CD4-positive, alpha-beta T cell treated with Interleukin-12 subunit alpha and Interleukin-12 subunit beta, for 1 hour (primary cell): ENCODE results near the gene MEI4.
"Not testable (repeated sequence)": the region's sequence is repeated elsewhere in the genome, so short reads cannot be mapped to it uniquely, and the experiment has no call there.

Source experiments
- DNase-seq: peaks from one replicate; pipeline ENCODE4 v3.0.0-alpha.2; 2020

The MEI4 gene

DNA sequence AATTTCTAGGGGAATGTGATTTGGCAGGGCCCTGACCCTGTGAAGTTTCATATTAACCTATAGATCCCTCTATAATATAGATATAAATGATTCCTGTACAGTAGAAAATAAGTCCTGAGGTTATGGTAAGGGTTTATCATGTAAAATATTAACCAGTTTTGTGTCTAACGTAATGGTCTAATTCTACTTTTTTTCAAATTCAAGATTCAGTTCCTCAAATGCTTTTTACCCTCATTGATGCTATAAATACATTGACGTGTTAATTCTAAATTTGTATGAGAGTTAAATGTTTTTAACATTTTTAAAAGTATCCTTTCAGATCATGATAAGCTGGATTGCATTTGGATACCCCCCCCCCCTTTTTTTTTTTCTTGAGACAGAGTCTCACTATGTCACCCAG, 169.4 kb downstream of the MEI4 start:
- no peak for DNase-seq

DNA sequence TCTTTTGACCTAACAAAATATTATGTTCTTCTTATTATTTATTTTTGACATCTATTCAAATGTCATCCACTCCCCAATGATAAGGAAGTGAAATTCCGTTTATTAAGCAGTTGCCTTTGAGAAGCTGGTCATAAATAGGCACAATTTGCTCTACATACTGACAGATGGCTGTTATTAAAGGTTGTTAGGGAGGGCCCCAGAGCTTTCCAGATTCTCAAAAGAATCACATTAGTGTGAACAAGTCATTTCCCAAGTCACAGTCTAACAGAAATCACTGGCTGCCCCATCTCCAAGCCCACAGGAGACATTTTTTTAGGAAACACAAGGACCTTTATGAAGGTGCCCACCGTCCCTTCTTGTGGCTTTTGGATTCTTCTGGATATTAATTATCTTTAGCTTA, 172.4 kb downstream of the MEI4 start:
- DNase-seq = no peak

DNA sequence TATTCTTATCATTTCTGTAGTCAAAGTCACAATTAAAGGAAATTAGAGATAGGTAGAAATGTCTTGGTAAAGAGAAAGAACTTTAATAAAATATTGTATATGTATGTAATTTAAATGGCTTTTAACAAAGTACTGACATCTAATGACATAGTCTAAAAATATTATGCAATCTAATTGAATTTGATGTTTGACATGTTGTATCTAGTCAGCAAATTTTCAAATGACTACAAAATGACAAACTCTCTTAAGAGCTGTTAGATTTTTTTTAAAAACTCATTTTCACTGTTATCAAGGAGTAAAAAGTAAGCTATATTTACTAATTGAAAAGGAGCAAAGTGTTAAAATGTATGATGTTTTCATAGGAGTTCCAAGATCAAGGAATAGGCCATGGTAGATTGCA, 176.9 kb downstream of the MEI4 start:
- no peak for DNase-seq

DNA sequence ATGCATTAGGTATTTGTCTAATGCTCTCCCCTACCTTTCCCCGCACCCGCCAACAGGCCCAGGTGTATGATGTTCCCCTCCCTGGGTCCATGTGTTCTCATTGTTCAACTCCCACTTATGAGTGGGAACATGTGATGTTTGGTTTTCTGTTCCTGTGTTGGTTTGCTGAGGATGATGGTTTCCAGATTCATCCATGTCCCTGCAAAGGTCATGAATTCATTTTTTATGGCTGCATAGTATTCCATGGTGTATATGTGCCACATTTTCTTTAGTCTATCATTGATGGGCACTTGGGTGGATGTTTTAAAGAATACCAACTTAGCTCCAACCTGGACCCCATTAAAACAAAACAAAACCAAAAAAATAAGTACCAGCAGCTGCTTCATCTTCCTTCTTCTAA, 180.9 kb downstream of the MEI4 start:
- DNase-seq = not testable (repeated sequence)

DNA sequence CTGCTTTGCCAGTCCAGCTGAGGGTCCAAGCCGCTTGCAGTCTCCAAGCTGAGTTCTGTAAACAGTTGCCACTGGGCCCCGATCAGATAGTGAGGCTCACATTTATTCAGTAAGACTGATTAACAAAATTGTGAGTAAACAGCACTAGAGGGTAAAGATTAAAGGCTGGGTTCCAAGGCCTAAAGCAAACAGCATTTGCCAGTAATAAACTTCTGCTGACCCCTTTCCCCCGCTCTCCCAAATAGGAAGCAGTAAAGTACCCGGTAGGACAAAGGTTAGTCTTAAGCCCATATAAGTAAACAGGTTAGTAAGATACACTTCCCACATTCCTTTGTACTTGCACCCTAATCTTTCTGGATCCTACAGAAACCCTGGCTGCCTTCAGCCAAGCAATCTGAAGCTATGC, 181.8 kb downstream of the MEI4 start:
- DNase-seq = no peak

DNA sequence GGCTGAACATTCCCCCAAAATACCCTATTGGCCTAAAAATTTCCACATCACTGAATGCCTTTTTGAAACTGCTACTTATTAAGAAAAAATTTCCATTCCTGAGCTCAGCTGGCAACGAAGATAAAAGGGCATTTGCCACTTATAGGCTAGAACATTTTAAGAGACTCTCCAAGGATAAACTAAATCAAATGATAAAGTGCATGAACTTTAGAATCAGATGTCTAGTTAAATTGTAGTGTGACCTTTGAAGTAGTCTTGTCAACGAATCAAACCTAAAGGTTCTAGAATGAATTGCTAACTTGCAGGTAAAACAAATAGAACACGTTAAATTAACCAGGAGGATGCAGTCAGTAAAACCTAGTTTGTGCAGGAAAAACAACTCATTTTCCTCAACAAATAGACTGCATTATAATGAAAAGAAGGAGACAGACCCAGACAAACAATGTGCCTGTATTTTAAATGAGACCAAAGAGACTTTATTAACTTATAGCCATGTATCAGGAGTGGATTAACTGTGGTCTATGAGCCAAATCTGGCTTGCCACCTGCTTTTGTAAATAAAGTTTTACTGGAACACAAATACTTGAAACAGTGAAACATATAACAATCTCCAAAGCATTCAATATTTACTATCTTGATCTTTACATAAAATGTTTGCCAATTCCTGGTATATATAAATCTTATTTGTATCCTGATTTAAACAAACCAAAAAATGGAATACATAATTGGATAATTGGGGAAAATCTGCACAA, 184.4 kb downstream of the MEI4 start:
- DNase-seq = no peak

DNA sequence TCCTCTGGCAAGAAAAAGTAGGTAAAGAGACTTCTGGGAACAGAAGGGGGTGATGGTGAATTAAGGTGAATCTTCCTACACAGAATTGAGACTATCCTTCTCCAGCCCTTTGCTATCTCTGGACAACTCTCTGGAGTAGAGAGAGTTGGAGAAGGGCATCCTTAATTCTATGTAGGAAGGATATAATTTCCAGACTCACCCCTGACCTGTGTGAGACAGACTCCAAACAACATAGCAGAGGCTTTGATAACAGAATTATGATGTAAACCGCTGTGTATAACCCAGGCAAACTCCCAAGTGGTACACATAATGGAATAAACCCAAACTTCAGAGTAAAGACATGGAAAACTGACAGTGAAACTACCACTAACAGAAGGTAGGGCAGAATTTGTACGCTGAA, 186.5 kb downstream of the MEI4 start:
- DNase-seq = no peak

DNA sequence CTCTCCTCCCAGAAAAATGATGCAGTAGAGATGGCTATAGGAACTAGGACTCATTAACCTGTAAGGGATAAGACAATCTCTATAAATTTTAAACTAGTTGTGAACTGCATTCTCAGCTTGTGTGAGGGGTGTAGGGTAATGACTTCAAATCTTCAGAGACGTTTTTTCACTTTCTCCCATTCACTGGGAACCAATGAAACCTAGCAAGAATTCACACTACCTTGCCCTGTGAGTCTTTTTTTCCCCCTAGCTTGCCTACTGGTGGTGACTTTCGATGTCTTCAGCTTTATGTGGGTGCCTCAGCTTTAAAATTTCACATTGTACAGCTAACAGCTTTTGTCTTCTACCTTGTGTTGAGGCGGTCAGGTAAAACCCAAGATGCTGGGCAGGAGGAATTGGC, 192.0 kb downstream of the MEI4 start:
- no peak for DNase-seq

DNA sequence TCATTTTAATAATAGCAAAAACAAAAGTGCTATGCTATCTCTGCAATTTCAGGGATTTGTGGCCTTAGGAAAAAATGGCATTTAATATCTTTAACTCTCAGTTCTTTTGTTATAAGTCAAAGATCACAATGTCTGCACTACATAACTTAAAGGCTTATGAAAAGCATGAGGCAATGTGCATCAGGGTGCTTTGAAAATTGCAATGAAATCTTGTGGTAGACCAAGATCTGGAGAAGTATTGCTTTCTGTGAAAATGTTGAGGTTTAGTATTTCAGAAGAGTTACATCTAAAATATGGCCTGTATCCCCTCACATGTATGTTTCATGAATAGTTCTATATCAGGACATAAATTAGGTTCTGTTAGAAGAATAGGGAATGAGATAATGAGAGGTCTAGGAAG, 200.6 kb downstream of the MEI4 start:
- no peak for DNase-seq

DNA sequence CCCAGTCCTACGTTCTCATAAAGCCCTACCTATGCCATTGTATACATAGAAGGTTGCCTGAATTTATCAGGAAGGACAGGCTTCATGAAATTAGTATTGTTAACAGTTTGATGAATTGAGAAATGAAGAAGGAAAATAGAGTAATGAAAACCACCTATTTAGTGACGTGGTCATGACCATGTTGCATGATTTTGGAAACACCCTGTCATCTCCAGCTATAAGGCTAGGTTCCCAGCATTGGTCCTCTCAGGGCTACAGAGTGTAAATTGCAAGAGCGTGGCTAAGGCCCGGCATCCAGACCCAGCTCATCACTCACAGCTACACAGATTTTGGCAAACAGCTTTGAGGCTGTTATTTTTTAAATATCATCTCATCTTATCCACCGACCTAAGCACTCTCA, 203.6 kb downstream of the MEI4 start:
- DNase-seq = no peak

DNA sequence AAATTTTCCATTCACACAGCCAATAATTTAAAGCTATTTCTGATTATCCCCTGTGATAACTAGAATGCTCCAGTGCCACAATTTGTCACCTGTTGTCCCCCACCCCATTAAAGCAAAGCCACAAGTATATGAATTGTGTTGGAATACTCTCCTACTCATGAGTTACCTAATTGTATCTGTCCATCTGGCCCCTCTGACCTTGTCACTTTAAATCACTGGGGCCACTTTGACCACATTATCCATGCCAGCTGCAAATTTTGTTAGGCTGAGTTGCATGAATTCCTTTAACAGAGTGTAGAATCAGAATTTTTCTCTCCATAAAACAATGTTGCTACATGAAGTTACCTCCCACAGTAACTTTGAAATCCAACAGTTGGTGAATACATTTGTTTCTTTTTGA, 204.6 kb downstream of the MEI4 start:
- DNase-seq = no peak

DNA sequence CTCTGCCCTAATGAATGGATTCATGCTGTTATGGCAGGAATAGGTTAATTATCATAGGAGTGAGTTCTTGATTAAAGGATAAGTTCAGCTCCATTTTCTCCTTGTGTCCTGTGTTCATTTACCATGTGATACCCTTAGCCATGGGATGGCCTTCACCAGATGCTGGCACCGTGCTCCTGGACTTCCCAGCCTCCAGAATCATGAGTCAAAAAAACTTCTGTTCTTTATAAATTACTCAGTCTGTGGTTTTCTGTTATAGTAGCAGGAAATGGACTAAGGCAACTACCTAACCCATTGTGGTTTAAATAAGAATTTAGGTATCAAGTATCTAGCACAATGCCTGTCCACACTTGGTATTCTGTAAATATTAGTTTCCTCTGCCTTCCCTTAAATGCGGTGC, 223.5 kb downstream of the MEI4 start:
- DNase-seq = no peak

DNA sequence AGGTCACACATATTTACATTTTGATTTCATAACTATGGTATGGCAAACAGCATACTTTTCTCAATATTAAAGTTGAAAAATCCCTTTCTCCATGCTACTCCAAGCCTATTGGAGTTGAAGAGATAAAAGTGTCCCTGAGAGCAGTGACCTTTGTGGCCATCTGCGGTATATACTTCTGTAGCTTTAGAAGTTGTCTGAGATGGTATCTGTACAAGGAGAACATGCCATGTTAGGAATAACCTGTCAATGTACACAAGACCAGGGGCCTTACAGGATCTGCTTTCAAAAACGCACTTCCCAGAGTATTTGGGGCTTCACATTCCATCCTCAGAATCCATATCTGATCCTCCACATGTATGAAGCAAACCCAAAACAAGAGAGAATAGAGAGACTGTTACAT, 226.7 kb downstream of the MEI4 start:
- DNase-seq = no peak

DNA sequence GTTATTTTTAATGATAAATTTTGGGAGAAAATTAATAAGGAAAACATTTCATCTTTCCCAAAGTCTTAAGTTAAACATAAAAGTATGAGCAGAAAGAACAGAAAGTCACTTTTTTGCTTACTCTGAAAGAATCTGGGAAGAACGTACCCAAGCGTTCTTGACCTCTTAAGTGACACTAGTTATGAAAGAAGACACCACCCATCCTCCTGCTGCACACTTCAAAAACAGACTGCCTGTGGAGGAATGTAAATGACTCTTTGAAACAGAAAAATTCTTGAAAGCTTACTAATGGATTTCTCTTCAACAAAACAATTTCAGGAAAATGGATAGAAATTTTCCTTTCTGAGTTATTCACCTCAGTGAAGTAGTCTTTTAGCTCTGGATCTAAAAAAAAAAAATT, 227.7 kb downstream of the MEI4 start:
- DNase-seq = no peak

DNA sequence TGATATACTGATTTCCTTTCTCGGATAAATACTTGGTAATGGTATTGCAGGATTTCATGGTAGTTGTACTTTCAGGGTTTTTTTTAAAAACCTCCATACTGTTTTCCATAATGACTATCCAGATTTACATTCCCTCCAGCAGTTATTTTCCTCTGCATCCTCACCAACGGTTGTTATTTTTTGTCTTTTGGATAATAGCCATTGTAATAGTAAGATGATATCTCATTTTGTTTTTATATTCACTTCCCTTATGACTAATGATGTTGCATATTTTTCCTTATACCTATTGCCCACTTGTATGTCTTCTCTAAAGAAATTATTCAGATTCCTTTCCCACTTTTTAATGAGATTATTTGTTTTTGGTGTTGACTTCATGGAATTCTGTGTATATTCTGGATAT, 231.0 kb downstream of the MEI4 start:
- no peak for DNase-seq

DNA sequence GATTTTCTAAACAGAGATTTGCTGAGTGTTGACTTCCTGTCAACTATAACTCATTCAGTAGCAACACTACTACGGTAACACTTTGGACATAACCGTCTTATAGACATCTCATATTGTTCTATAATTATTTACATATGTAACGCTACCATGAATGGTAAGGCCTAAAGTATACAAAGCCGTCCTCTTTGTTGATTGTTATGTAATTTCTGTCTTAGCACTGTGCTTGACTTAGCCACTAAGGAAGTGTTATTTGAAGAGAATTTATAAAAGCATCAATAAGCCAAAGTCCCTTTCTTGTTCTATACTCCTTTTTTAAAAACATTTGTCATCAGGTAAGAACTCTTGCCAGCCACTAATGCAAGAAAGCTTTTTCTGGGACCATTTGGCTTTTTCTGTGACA, 240.6 kb downstream of the MEI4 start:
- DNase-seq = no peak

DNA sequence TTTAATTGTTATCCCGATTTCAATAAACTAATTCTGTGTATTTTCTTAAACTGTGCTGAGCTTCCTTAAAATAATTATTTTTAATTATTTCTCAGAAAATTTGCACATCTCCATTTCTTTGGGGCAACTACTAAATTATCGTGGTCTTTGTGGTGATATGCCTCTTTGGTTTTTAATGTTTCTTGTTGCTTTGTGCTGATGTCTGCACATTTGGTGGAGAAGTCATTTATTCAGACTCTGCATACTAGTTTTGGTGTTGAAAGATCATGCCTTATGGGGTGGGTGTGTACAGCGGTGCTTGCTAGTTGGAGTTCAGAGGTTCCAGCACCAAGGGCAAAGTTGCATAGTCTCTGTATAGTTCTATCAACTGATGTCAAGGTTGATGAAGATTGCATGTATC, 253.2 kb downstream of the MEI4 start:
- no peak for DNase-seq

DNA sequence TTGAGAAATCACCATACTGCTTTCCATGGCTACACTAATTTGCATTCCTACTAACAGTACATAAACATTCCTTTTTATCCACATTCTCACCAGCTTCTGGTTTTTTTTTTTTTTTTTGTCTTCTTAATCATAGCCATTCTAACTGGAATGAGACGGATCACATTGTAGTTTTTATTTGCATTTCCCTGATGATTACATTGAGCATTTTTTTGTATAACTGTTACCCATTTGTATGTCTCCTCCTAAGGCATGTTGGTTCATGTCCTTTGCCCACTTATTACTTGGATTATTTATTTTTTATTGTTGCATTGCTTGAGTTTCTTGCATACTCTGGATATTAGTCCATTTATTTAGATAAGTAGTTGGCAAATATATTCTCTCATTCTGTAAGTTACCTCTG, 258.0 kb downstream of the MEI4 start:
- no peak for DNase-seq

DNA sequence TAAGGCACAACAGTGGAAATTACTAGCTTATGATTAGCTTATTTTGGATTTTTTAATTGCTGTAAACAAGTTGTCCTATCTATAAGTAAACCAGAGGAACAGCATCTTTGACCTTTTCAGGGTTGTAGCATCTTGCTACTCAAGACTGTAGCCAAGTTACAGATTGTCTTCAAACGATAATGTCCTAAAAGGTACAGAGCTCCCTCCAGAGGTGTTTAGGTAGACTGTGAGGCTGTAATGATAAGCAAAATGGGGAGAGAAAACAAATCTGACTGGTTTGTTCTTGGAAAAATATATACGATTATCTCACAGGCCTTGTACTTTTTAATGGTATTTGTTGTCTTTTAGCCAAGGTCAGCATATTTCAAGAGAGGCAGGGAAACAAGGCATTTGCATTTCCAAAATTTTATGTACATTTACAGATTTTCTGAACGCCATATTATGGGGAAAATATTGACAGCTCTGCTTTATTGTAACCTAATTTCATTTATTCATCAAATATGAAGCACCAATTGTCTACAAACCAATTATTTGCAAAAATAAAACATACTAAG, 273.4 kb downstream of the MEI4 start:
- DNase-seq = no peak

DNA sequence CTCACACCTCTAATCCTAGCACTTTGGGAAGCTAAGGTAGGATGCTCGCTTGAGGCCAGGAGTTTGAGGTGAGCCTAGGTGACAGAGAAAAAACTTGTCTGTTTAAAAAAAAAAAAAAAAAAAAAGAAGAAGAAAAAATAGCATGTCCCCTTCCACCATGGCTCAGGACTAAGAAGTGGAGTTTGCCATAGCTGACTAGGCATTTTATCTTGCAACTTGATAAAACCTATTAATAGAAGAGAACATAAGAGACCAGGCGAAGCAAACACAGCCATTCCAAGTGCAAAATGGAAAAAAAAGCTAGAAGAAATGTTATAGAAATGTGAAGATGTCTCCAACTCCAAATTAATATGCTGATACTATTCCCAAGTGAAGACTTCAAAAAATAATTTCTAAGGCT, 277.5 kb downstream of the MEI4 start:
- no peak for DNase-seq

DNA sequence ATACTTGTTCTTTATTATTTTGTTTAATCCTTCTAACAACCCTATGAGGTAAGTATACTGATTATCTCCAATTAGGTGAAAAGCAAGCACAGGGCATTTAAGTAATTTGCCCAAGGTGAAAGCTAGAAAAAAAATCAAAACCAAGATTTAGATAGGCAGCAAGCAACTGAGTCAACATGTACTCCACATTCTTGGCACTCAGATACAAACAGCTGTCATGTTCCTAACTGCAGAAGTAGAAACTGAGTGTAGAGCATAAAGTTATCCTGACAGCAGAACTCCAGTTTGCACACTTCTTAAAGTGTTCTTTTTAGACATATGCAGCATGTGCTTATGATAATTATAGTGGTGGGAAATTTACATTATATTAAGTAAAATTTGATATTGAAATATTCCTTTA, 278.1 kb downstream of the MEI4 start:
- DNase-seq = no peak

DNA sequence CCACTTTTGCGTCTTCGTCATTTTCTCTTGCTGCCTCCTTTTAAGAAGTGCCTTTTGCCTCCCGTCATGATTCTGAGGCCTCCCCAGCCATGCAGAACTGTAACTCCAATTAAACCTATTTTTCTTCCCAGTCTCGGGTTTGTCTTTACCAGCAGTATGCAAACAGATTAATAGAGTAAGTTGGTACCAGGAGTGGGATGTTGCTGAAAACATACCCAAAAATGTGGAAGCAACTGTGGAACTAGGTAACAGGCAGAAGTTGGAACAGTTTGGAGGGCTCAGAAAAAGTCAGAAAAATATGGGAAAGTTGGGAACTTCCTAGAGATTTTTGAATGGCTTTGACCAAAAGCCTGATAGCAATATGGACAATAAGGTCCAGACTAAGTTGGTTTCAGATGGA, 309.2 kb downstream of the MEI4 start:
- no peak for DNase-seq

DNA sequence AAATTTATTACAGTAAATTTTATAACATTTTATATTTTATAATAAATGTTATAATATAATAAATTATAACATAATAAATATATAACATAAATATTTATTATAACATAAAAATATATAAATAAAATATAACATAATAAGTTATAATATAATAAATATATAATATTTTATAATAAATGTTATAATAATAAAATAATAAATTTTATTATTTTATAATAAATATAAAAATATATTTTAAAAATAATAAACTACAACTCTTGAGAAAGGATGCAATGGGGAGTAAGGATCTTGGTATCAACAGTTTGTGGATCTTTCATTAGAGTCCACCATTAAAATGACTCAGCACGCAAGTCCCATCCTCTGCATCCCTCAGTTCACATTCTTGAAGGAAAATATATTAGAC, 312.6 kb downstream of the MEI4 start:
- DNase-seq = no peak

DNA sequence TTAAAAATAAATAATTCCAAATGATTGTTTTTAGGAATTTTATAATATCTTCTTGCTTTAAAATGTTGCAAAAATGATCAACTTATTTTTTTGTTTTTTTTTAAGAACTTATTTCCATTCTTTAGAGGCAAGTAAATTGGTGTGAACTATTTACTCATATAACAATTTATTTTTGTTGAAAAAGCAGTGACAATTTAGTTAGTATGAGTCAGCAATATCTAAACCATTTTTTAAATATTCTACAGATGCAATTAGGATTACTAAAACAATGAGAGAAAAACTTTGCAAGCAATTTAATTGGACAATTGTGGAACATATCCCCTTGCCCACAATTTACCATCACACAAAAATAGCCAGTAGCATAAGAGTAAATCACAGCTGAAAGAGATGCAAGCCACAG, 319.5 kb downstream of the MEI4 start:
- DNase-seq = no peak
